Left hindlimb (tissue), 1 donor: Measurements from ENCODE around the gene SND1.

Source experiments
- DNase-seq: peaks from one replicate; pipeline ENCODE4 v3.0.0-alpha.2; 2018

The SND1 gene

GRCh38 chr7:127689194-127689772 lies 37.3 kb downstream of the SND1 start:
- no peak for DNase-seq

DNA sequence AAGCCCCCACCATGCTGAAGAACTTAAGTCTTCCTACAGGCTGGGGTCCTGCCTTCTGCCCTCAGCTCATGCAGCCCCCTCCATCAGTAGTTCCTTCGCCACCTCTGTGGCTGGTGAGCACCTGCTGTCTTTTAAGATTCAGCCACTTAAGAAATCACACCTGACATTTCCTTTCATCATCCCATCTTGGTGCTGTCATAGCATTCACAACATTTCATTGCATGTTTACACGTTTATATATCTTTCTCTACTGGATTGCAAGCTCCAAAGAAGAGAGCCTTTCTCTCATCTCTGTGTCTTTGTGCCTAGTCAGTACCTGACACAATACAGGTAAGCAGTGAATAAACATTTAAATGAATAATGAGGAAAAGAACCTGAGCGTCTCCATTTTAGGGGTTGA lies 38.3 kb downstream of the SND1 start:
- DNase-seq = no peak

- no peak for DNase-seq
Measured at GRCh38 chr7:127690806-127691205, 38.8 kb downstream of the SND1 start.

DNA sequence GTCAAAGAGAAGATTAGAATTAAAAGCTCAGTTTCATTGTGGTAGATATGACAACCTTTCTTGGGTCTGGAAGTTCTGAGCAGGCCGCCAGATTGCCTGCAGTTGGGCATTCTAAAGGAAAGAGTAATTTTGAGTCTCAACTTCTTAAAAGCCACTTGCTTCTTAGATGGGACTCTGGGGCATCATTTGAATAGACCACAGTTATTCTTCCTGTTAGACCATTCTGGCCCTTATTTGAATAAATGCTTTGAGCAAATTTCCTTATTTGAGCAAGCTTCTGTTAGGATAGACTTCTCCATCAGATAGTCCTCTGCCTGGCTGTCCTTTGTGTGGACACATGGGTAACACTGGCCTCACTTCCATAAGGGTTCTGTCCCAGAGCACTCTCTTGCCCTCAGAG lies 40.2 kb downstream of the SND1 start:
- no peak for DNase-seq

- no peak for DNase-seq
Measured at GRCh38 chr7:127699853-127700252, 47.9 kb downstream of the SND1 start.

GRCh38 chr7:127702052-127702652 lies 50.2 kb downstream of the SND1 start:
- no peak for DNase-seq

DNA sequence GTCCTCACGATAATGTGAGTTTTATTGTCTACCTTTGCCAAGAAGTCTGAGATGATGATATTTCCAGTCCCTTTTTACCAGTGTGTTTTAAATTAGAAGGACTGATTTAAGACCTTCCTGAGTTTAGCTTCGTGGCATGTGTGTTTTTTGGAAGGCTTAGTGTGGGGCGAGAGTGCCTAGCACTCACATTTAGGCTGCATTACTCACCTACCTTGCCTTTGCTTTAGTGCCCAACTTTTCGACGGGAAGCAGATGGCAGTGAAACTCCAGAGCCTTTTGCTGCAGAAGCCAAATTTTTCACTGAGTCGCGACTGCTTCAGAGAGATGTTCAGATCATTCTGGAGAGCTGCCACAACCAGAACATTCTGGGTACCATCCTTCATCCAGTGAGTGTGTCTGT lies 50.9 kb downstream of the SND1 start:
- DNase-seq = no peak

- DNase-seq = no peak
Measured at GRCh38 chr7:127704211-127704610, 52.2 kb downstream of the SND1 start.

- no peak for DNase-seq
Measured at GRCh38 chr7:127705461-127705959, 53.5 kb downstream of the SND1 start.

GRCh38 chr7:127706766-127707165 lies 54.8 kb downstream of the SND1 start:
- no peak for DNase-seq

GRCh38 chr7:127708201-127708600 lies 56.2 kb downstream of the SND1 start:
- DNase-seq = no peak

DNA sequence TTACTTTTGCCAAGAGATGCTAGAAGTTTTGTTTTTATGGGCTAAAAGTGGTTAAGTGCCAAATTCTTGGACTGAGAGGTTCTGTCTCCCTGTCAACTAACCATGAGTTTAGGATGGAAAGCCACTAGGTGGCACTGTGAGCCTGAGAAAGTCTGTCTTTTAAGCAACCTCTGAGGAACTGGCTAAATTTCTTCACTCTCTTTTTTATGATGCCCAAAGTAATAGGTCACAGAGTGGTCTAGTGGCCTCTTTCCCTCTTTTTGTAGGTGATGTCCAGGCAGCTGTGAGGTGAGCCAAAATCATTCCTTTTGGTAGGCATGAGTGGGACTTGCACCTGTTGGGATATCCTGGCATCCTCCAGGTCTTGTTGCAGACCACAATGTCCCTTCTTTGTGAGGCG lies 56.8 kb downstream of the SND1 start:
- DNase-seq = peak; percentile 67

DNA sequence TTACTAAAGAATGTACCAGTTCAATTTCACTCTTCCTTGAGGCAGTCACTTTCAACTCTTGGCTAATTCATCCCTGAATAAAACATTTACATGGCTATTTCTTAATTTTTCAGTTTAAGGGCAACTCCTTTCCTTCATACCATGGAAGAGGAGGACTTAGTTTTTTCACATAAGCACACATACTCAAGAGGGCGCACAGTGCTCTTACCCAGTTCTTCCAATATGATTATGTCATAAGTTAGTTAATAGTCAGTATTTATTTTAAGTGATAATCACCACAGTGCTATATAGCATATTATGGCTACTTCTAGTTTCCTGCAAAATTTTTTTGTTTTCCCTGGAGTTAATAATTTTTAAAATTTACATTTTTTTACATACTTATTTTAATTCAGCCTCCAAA lies 58.6 kb downstream of the SND1 start:
- no peak for DNase-seq

DNA sequence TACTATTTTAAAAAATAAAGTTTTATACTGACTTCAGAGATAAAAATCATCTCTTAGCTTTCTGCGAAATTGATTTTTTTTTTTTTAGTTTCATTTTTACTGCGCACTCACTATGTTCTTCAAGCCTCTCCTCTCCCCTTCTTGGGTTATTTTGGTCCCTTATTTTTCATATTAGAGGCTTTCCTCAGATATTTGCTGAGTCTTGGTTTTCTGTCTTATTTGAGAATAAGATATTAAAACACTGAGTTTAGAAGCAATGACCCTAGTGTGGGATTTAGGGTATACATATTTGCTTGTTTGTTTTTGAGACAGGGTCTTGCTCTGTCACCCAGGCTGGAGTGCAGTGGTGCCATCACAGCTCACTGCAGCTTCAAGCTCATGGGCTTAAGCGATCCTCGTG lies 59.9 kb downstream of the SND1 start:
- no peak for DNase-seq

- no peak for DNase-seq
Measured at GRCh38 chr7:127713006-127713405, 61.0 kb downstream of the SND1 start.

DNA sequence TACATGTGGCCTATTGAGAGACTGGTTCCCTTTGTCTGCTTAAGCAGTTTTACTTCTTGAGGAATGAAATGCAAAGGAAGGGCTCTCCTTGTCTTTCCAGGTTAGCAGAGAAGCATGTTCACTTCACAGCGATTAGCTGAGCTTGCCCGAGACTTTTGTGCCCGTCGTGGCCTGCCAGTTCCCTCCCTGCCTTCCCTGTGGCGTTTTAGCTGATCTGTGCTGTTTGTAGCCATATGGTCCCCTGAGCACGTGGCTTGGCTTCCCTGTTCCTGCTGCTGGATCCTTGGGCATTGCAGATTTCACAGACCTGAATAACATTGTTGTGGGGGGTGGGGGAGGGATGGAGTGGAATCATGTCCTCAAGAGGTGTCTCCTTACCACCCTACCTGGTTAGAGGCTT lies 61.8 kb downstream of the SND1 start:
- no peak for DNase-seq

- no peak for DNase-seq
Measured at GRCh38 chr7:127715272-127715671, 63.3 kb downstream of the SND1 start.

- no peak for DNase-seq
Measured at GRCh38 chr7:127715901-127716300, 63.9 kb downstream of the SND1 start.

DNA sequence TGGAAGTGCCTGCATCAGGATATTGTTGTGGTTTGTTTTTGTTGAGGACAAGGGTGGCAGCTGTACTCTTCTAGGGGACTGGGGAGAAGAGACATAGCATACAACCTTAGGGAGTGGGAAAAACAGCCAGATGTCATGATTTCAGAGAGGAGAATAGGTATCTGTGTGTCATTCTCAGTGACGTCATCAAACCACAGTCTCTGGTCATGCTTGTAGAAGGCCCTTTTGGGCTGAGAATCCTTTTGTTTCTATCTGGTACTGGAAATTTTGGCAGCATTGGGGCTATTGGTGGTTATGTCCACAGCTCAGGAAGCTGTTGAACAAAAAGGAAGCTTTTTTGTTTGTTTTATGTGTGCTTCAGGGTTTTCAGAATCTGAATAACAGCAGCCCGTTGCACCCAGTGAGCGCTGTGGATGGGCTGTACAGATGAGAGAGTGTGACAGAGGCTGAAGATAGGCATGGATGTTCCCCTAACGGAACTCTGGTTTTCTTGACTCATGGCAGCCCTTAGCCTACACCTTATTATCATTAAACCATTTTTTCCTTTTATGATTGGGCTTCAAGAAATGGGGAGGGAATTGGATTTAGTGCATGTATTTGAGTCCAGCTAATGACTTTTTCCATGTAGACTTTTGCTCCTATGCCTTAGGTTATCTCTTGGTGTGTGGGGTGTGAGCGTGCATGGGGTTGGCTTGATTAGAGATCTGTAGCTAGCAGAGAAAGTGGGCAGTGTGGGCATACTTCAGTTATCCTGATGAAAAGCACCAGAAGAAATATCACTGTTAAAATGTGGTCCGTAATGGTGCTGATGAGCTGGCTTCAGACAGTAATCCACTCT lies 65.7 kb downstream of the SND1 start:
- no peak for DNase-seq

DNA sequence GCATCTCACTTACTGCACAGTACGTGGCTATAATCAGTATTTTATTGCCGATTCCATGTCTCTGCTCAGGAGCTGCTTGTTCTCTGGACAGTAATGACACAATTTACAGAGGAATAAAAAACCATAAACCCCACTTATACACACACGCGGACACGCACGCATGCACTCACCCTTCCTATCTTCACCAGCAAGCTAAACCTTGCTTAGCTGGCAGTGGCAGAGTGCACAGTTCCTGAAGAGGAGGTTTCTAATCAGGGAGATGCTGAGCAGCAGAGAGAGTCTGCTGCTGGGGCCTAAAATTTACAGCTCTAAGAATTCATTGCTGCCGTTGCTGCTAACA lies 66.3 kb downstream of the SND1 start:
- no peak for DNase-seq

GRCh38 chr7:127726476-127726875 lies 74.5 kb downstream of the SND1 start:
- no peak for DNase-seq

DNA sequence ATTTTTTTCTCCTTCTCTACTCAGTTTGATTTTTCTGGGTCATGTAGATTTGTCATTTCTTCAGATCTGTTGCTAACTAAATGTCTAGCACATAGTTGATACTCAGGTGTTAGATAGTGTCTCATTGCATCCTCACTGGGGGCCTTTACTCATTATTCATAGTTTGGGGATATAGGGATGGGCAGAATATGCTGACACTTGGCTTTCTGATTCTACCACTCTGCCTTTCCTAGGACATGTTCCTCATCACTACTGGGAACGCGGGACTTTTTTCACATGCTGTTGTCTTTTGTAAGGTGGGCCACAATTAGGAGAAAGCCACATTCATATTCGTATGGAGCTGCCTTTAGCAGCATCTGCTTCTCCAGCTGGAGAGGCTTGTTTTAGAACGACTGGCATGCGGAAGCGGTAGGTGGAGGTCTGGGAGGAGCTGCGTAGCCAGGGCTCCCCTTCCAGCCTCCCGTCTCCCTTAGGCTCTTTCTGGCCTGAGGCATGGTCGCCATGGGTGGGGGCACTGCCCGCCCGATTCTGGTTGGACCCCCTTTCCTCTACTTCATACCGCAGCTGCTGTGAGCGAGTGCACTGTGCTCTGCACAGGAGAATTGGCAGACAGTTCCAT lies 78.8 kb downstream of the SND1 start:
- DNase-seq = no peak

- no peak for DNase-seq
Measured at GRCh38 chr7:127731431-127732080, 79.6 kb downstream of the SND1 start.
